GM12878 (cell line): Measurements from ENCODE around the gene HMOX1. TPM values are rescaled to one million over a fixed set of nuclear protein-coding genes. Genes with fewer than 3 reads are reported as not detected.

Source experiments
- ATAC-seq: fragments of 200-7000 bp; cut with Tn5 transposase; 3 replicates; pipeline ENCODE4 v1.9.1; 2020; ENCODE audit warnings: mild to moderate bottlenecking, moderate library complexity
- BruUV-seq: library from RNA; stranded (reverse); fragments of 400-500 nt; replicated peaks from 2 replicates; lab custom pipeline; 2021; lab: Mats Ljungman, UMichigan
- CTCF ChIA-PET: fragments of 300-600 bp; sonication (Branson Sonifier 250); formaldehyde crosslinking; extraction: SDS; loops from one replicate; lab custom pipeline; 2021; ENCODE audit warnings: inconsistent platforms; lab: Yijun Ruan, JAX
- POLR2A ChIA-PET: fragments of 350-600 bp; formaldehyde crosslinking; extraction: SDS; loops from one replicate; lab custom pipeline; 2021; ENCODE audit warnings: inconsistent platforms; lab: Charles Lee
- RAD21 ChIA-PET: fragments of 300-600 bp; sonication (Branson Sonifier 250); formaldehyde crosslinking; loops from one replicate; lab custom pipeline; 2023; ENCODE audit warnings: antibody characterized with exemption; ENCODE audit not compliant: unreplicated experiment; lab: Charles Lee
- SMC1A ChIA-PET: fragments of 300-600 bp; sonication (Branson Sonifier 250); formaldehyde crosslinking; loops from one replicate; lab custom pipeline; 2023; ENCODE audit not compliant: unreplicated experiment, uncharacterized antibody; lab: Charles Lee
- DNase-seq: peaks from one replicate; pipeline ENCODE4 v3.0.0-alpha.2; 2011; ENCODE audit warnings: low read depth, low spot score
- FAIRE-seq: peaks from 3 replicates; lab custom pipeline; 2011; peaks lifted over from hg19 to GRCh38; lab: Jason Lieb, UNC
- H2AFZ ChIP-seq: 2 replicates; pipeline ENCODE4 v1.6.0; 2011; ENCODE audit warnings: low read depth, low read length, control low read depth; ENCODE audit not compliant: control insufficient read depth
- H3K27ac ChIP-seq: 2 replicates; pipeline ENCODE4 v1.5.1; 2011; ENCODE audit warnings: control low read depth; ENCODE audit not compliant: control insufficient read depth, insufficient read depth
- H3K27me3 ChIP-seq, 2 experiments: replicated peaks in 1 of 2; 2 replicates each; pipeline versions ENCODE4 v1.6.0 to v1.6.1; 2011; ENCODE audit warnings: low read length in 1 of 2; ENCODE audit not compliant: control insufficient read depth in 2 of 2, insufficient read depth in 2 of 2
- H3K36me3 ChIP-seq, 2 experiments: 2 replicates each; pipeline ENCODE4 v1.5.1; 2011; ENCODE audit warnings: low read length in 1 of 2; ENCODE audit not compliant: control insufficient read depth in 2 of 2, insufficient read depth in 2 of 2
- H3K4me1 ChIP-seq: 2 replicates; pipeline ENCODE4 v1.6.1; 2011; ENCODE audit warnings: mild to moderate bottlenecking, low read length, moderate library complexity, mixed read lengths; ENCODE audit not compliant: control insufficient read depth, insufficient read depth
- H3K4me2 ChIP-seq: 2 replicates; pipeline ENCODE4 v1.6.0; 2011; ENCODE audit warnings: control low read depth; ENCODE audit not compliant: control insufficient read depth, insufficient read depth
- H3K4me3 ChIP-seq: fragments of 200-600 bp; sonication (generic); 2 replicates; pipeline ENCODE4 v1.5.1; 2016
- H3K79me2 ChIP-seq: 2 replicates; pipeline ENCODE4 v1.6.0; 2011; ENCODE audit warnings: low read length; ENCODE audit not compliant: control insufficient read depth, insufficient read depth
- H3K9ac ChIP-seq: 2 replicates; pipeline ENCODE4 v1.8.0; 2011; ENCODE audit warnings: low read length, control low read depth, mixed read lengths; ENCODE audit not compliant: control insufficient read depth, insufficient read depth
- H3K9me3 ChIP-seq: replicated peaks from 3 replicates; pipeline ENCODE4 v1.5.1; 2011; ENCODE audit warnings: mild to moderate bottlenecking, low read length; ENCODE audit not compliant: control insufficient read depth, insufficient read depth
- H4K20me1 ChIP-seq: 2 replicates; pipeline ENCODE4 v1.6.0; 2011; ENCODE audit not compliant: control insufficient read depth, insufficient read depth
- BMI1 ChIP-seq: fragments of 450-650 bp; IDR thresholded peaks from 2 replicates; pipeline ENCODE4 v1.6.1; 2016; ENCODE audit warnings: mild to moderate bottlenecking, moderate library complexity, borderline replicate concordance
- EGR1 ChIP-seq, 2 experiments: IDR thresholded peaks; 1 replicate in 1 of 2; 2 replicates in 1 of 2; pipeline ENCODE4 v1.6.1; 2011 to 2012; ENCODE audit warnings: low read depth in 2 of 2, low read length in 2 of 2, borderline replicate concordance in 1 of 2, mild to moderate bottlenecking in 1 of 2, moderate library complexity in 1 of 2
- GATAD2B ChIP-seq: fragments of 450-650 bp; conservative IDR thresholded peaks from 2 replicates; pipeline ENCODE4 v1.6.1; 2017; ENCODE audit warnings: low read depth, mild to moderate bottlenecking, moderate library complexity
- JUND ChIP-seq: IDR thresholded peaks from 2 replicates; pipeline ENCODE4 v1.6.1; 2012; ENCODE audit warnings: low read depth, mild to moderate bottlenecking, low read length, improper control_type of control experiment, moderate library complexity
- MTA3 ChIP-seq: IDR thresholded peaks from 2 replicates; pipeline ENCODE4 v1.6.1; 2012; ENCODE audit warnings: low read length, inconsistent platforms, borderline replicate concordance
- MXI1 ChIP-seq: fragments of 150-350 bp; IDR thresholded peaks from 2 replicates; pipeline ENCODE4 v1.6.1; 2011; ENCODE audit warnings: low read depth, mild to moderate bottlenecking, inconsistent platforms, low read length, improper control_type of control experiment
- MYC ChIP-seq: IDR thresholded peaks from 2 replicates; pipeline ENCODE4 v1.6.1; 2011; ENCODE audit warnings: mild to moderate bottlenecking, low read length, moderate library complexity, inconsistent platforms; ENCODE audit not compliant: insufficient read depth, insufficient replicate concordance, insufficient read length, severe bottlenecking
- PAX5 ChIP-seq: IDR thresholded peaks from 2 replicates; pipeline ENCODE4 v1.6.1; 2011; ENCODE audit warnings: low read depth, low read length, borderline replicate concordance
- PAX8 ChIP-seq: fragments of 450-650 bp; IDR thresholded peaks from 2 replicates; pipeline ENCODE4 v1.6.1; 2017; ENCODE audit warnings: mild to moderate bottlenecking, moderate library complexity
- STAT3 ChIP-seq: IDR thresholded peaks from 2 replicates; pipeline ENCODE4 v1.6.1; 2011; ENCODE audit warnings: low read depth, low read length, improper control_type of control experiment
- TCF3 ChIP-seq: IDR thresholded peaks from 2 replicates; pipeline ENCODE4 v1.6.1; 2012; ENCODE audit warnings: low read depth, mild to moderate bottlenecking, low read length, borderline replicate concordance; ENCODE audit not compliant: insufficient read depth
- YY1 ChIP-seq: IDR thresholded peaks from 2 replicates; pipeline ENCODE4 v1.6.1; 2011; ENCODE audit warnings: low read depth, mild to moderate bottlenecking, low read length
- ZNF207 ChIP-seq: fragments of 450-650 bp; IDR thresholded peaks from 2 replicates; pipeline ENCODE4 v1.6.1; 2014; ENCODE audit warnings: antibody characterized with exemption, mild to moderate bottlenecking, borderline replicate concordance
- WGBS: methylation state at CpG from one replicate; pipeline ENCODE4 v1.1.6; 2016; ENCODE audit warnings: low lambda C conversion rate; ENCODE audit not compliant: insufficient replicate concordance, insufficient coverage; ENCODE audit errors: missing lambda C conversion rate; 5-methylcytosine and 5-hydroxymethylcytosine counted together
- in situ Hi-C: fragments of 300-500 bp; cut with MboI; formaldehyde crosslinking; loops from 9 replicates; pipeline ENCODE4 v1.14.3; 2018; ENCODE audit warnings: mixed read lengths
- intact Hi-C: fragments of 100-400 bp; cut with micrococcal nuclease; formaldehyde crosslinking; loops from one replicate; pipeline ENCODE4 v1.14.2; 2022; ENCODE audit not compliant: unreplicated experiment
- polyA plus RNA-seq, 11 experiments: library from polyadenylated mRNA; depleted of rRNA in 4 of 11; unstranded in 6 of 11; stranded (reverse) in 5 of 11; fragments of >200 nt; fragmentation: Nextera tagmentation in 4 of 11; fragmentation: Illumina TruSeq in 1 of 11; extraction: Ambion mirVana in 4 of 11; extraction: Trizol in 1 of 11; gene quantifications; 1 replicate in 1 of 11; 2 replicates in 10 of 11; pipeline versions ENCODE4 v1.2.1 to v1.2.3, GENCODE V29; 2011 to 2016; ENCODE audit warnings: inconsistent platforms in 2 of 11, missing spikeins in 2 of 11, low read depth in 1 of 11
- total RNA-seq, 4 experiments: library from RNA; depleted of rRNA in 3 of 4; stranded (reverse); fragments of >200 nt in 3 of 4; fragmentation: Illumina TruSeq in 1 of 4; extraction: Trizol in 1 of 4; gene quantifications; 2 replicates each; pipeline versions ENCODE4 v1.2.1 to v1.2.3, GENCODE V29; 2013 to 2021
- TF ChIP-seq, protein P1 (sequence below): fragments of 450-650 bp; IDR thresholded peaks from 2 replicates; pipeline ENCODE4 v1.6.1; 2017; ENCODE audit warnings: borderline replicate concordance
- TF ChIP-seq, protein P2 (sequence below): fragments of 450-650 bp; IDR thresholded peaks from 2 replicates; pipeline ENCODE4 v1.6.1; 2017; ENCODE audit warnings: mild to moderate bottlenecking
- TF ChIP-seq, protein P3 (sequence below): fragments of 450-650 bp; formaldehyde crosslinking; IDR thresholded peaks from 2 replicates; pipeline ENCODE4 v1.5.0; 2022; ENCODE audit warnings: mild to moderate bottlenecking, missing genetic modification characterization

The HMOX1 gene
- total and polyA plus RNA-seq, 10 of the 15 experiments (the other 5 are each of a cell fraction or from before 2014, with no cell fraction given), result 1.5 to 36.7 (median 18.8) TPM

DNA sequence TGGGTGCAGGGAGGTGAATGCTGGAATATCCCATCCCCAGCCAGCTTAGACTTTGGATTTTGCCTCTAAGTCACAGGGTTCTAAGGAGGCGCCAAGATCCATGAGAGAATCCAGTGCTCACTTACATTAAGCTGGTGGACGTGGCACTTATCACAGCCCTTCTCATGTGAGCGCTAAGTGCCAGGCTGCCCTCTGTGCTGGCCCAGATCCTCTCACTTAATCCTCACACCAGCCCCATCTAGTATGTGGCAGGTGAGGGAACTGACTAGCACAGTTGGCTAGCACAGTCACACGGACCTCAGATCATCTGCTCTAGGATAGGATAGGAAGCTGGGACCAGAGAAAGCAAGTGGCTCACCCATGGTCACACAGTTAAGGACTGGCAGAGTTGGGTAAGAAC, 3.6 kb downstream of the HMOX1 start:
- peaks cover 5 to 8% of the 10 kb centered on the region in 2 experiments; a peak in 3 of 4 replicates for H3K36me3 ChIP-seq
- H3K79me2 ChIP-seq, result peaks cover 4% of the 10 kb centered on the region
- no peaks in the 10 kb centered on the region for H3K27me3 ChIP-seq
- H3K4me1 ChIP-seq, result peaks cover 8% of the 10 kb centered on the region; the same call in 1 of the 2 replicates
- in situ Hi-C loops, result loop anchor here (25.0 kb wide), 1 partner anchor 1828 kb away; the partner anchor contains the start of gene SSTR3
- ChIA-PET SMC1A (interaction anchor here (1.5 to 2.1 kb wide), 4 partner anchors 9 to 33 kb away, joined by 6 to 11 read pairs (median 10); no protein-coding TSS in a partner anchor), RAD21 (interaction anchor here (0.5 to 6.3 kb wide), 5 partner anchors 10 to 44 kb away, joined by 4 to 39 read pairs (median 4); no protein-coding TSS in a partner anchor), POLR2A (interaction anchor here (1.0 to 2.4 kb wide), 5 partner anchors 9 to 26 kb away, joined by 3 to 12 read pairs (median 8); no protein-coding TSS in a partner anchor), CTCF (interaction anchor here (0.6 to 3.0 kb wide), 6 partner anchors 10 to 993 kb away, joined by 3 to 16 read pairs (median 4); partner anchors contain the start of gene MCM5)
- H3K4me3 ChIP-seq, result no peak overlapping the region
- no peak overlapping the region for H2AFZ ChIP-seq
- FAIRE-seq, result no peak
- H3K4me2 ChIP-seq, result no peak overlapping the region
- H3K9ac ChIP-seq, result no peak overlapping the region
- peak; percentile 33 for ATAC-seq
- no peaks in the 10 kb centered on the region for H4K20me1 ChIP-seq
- no peak overlapping the region for H3K27ac ChIP-seq
- TF ChIP-seq, protein P1, sequence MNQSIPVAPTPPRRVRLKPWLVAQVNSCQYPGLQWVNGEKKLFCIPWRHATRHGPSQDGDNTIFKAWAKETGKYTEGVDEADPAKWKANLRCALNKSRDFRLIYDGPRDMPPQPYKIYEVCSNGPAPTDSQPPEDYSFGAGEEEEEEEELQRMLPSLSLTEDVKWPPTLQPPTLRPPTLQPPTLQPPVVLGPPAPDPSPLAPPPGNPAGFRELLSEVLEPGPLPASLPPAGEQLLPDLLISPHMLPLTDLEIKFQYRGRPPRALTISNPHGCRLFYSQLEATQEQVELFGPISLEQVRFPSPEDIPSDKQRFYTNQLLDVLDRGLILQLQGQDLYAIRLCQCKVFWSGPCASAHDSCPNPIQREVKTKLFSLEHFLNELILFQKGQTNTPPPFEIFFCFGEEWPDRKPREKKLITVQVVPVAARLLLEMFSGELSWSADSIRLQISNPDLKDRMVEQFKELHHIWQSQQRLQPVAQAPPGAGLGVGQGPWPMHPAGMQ, result no peak
- TF ChIP-seq PAX5 (no peak), BMI1 (no peak), JUND (no peak), YY1 (no peak), GATAD2B (no peak), MTA3 (no peak), ZNF207 (no peak), EGR1 (IDR thresholded peaks at IDR 0.05; ENCODE audit: borderline replicate concordance in 1 of 2, low read depth in 2 of 2, low read length in 2 of 2) (no peak), TCF3 (no peak), MYC (no peak), STAT3 (no peak), PAX8 (no peak), MXI1 (no peak)
- TF ChIP-seq, protein P2, sequence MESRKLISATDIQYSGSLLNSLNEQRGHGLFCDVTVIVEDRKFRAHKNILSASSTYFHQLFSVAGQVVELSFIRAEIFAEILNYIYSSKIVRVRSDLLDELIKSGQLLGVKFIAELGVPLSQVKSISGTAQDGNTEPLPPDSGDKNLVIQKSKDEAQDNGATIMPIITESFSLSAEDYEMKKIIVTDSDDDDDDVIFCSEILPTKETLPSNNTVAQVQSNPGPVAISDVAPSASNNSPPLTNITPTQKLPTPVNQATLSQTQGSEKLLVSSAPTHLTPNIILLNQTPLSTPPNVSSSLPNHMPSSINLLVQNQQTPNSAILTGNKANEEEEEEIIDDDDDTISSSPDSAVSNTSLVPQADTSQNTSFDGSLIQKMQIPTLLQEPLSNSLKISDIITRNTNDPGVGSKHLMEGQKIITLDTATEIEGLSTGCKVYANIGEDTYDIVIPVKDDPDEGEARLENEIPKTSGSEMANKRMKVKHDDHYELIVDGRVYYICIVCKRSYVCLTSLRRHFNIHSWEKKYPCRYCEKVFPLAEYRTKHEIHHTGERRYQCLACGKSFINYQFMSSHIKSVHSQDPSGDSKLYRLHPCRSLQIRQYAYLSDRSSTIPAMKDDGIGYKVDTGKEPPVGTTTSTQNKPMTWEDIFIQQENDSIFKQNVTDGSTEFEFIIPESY, result no peak
- TF ChIP-seq, protein P3, sequence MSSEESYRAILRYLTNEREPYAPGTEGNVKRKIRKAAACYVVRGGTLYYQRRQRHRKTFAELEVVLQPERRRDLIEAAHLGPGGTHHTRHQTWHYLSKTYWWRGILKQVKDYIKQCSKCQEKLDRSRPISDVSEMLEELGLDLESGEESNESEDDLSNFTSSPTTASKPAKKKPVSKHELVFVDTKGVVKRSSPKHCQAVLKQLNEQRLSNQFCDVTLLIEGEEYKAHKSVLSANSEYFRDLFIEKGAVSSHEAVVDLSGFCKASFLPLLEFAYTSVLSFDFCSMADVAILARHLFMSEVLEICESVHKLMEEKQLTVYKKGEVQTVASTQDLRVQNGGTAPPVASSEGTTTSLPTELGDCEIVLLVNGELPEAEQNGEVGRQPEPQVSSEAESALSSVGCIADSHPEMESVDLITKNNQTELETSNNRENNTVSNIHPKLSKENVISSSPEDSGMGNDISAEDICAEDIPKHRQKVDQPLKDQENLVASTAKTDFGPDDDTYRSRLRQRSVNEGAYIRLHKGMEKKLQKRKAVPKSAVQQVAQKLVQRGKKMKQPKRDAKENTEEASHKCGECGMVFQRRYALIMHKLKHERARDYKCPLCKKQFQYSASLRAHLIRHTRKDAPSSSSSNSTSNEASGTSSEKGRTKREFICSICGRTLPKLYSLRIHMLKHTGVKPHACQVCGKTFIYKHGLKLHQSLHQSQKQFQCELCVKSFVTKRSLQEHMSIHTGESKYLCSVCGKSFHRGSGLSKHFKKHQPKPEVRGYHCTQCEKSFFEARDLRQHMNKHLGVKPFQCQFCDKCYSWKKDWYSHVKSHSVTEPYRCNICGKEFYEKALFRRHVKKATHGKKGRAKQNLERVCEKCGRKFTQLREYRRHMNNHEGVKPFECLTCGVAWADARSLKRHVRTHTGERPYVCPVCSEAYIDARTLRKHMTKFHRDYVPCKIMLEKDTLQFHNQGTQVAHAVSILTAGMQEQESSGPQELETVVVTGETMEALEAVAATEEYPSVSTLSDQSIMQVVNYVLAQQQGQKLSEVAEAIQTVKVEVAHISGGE (CRISPR knock-in tag), result no peak
- WGBS, result 70% methylated on average over 4 of the region's 4 CpGs
- intact Hi-C loops, result no loop called here
- BruUV-seq, result no TSS peak
- no peak for DNase-seq
- H3K9me3 ChIP-seq, result no peaks in the 10 kb centered on the region
